Natural killer cell (primary cell): ENCODE data around the gene ATP6V0C. TPM values are rescaled to one million over a fixed set of nuclear protein-coding genes. Genes with fewer than 3 reads are reported as not detected.

Experiments
- ATAC-seq, 3 donors: fragments of 150-1000 bp in 2 of 3; fragments of 200-7000 bp in 1 of 3; cut with Tn5 transposase; 1 replicate in 1 of 3; 2 replicates in 2 of 3; pipeline ENCODE4 v1.10.0; 2021; ENCODE audit warnings: mild to moderate bottlenecking in 2 of 3, moderate library complexity in 2 of 3
- DNase-seq, 2 donors: peaks; one replicate each; pipeline versions ENCODE4 v3.0.0 to v3.0.0-alpha.2; 2013 to 2021; ENCODE audit warnings: mixed read lengths in 1 of 2
- H3K27ac ChIP-seq: one replicate; pipeline ENCODE4 v1.5.1; 2013; ENCODE audit warnings: mild to moderate bottlenecking, low read length
- H3K27me3 ChIP-seq: one replicate; pipeline ENCODE4 v1.6.1; 2013; ENCODE audit warnings: low read length; ENCODE audit not compliant: control insufficient read depth, insufficient read depth
- H3K36me3 ChIP-seq: one replicate; pipeline ENCODE4 v1.6.1; 2013; ENCODE audit warnings: low read length; ENCODE audit not compliant: control insufficient read depth, insufficient read depth
- H3K4me1 ChIP-seq: one replicate; pipeline ENCODE4 v1.6.1; 2013; ENCODE audit warnings: low read length; ENCODE audit not compliant: control insufficient read depth, insufficient read depth
- H3K4me3 ChIP-seq: one replicate; pipeline ENCODE4 v1.5.1; 2013; ENCODE audit warnings: low read length
- H3K9me3 ChIP-seq: one replicate; pipeline ENCODE4 v1.6.1; 2013; ENCODE audit warnings: low read length; ENCODE audit not compliant: control insufficient read depth, insufficient read depth
- H3K27ac Mint-ChIP-seq, 2 donors: one replicate each; pipeline ENCODE4 v1.8.0; 2022; ENCODE audit warnings: mild to moderate bottlenecking in 2 of 2, mixed read lengths in 2 of 2, moderate library complexity in 1 of 2
- H3K27me3 Mint-ChIP-seq, 2 donors: one replicate each; pipeline ENCODE4 v1.8.0; 2022; ENCODE audit warnings: low read depth in 2 of 2, mixed read lengths in 2 of 2
- H3K36me3 Mint-ChIP-seq: one replicate; pipeline ENCODE4 v1.8.0; 2022; ENCODE audit warnings: mixed read lengths
- H3K4me1 Mint-ChIP-seq, 2 donors: one replicate each; pipeline ENCODE4 v1.8.0; 2022; ENCODE audit warnings: mixed read lengths in 2 of 2
- H3K4me3 Mint-ChIP-seq: one replicate; pipeline ENCODE4 v1.8.0; 2022; ENCODE audit warnings: mild to moderate bottlenecking, moderate library complexity, mixed read lengths
- H3K9me3 Mint-ChIP-seq, 2 donors: one replicate each; pipeline ENCODE4 v1.8.0; 2022; ENCODE audit warnings: mixed read lengths in 2 of 2
- CTCF ChIP-seq: fragments of 200-600 bp; IDR thresholded peaks from one replicate; pipeline ENCODE4 v1.8.0; 2022; ENCODE audit warnings: antibody characterized with exemption
- WGBS: methylation state at CpG from one replicate; pipeline ENCODE4 v1.1.7; 2013; ENCODE audit warnings: missing lambda C conversion rate; ENCODE audit not compliant: insufficient coverage; 5-methylcytosine and 5-hydroxymethylcytosine counted together
- intact Hi-C: fragments of 100-400 bp; cut with micrococcal nuclease; formaldehyde crosslinking; loops from one replicate; pipeline ENCODE4 v1.14.2; 2022
- total RNA-seq, 4 donors: library from RNA; stranded (reverse); fragments of 120-200 nt in 1 of 4; gene quantifications; one replicate each; pipeline versions ENCODE4 v1.2.3 to v1.2.4, GENCODE V29; 2013 to 2022

Gene ATP6V0C
- total RNA-seq, 3 donors from 2014 or later (not counting 1 experiment from before 2014, with no cell fraction given), result 183 to 242 (median 217) TPM

GRCh38 chr16:2468725-2469398 is 44.9 kb upstream of the ATP6V0C start:
- Histone ChIP-seq H3K9me3 (no peaks in the 10 kb centered on the region), H3K27ac (no peak overlapping the region), H3K27me3 (peaks cover 41% of the 10 kb centered on the region), H3K4me1 (peaks cover 36% of the 10 kb centered on the region), H3K4me3 (no peak overlapping the region), H3K36me3 (no peaks in the 10 kb centered on the region)
- Mint-ChIP-seq H3K36me3 (no peaks in the 10 kb centered on the region), H3K9me3 (no peaks in the 10 kb centered on the region), H3K4me1 (peaks cover 0 to 24% of the 10 kb centered on the region in 2 donors), H3K27ac (no peak overlapping the region), H3K4me3 (no peak overlapping the region), H3K27me3 (peaks cover 12 to 20% of the 10 kb centered on the region in 2 donors)
- ATAC-seq (no peak), DNase-seq (no peak)
- no peak for TF ChIP-seq CTCF
- intact Hi-C loops, result no loop called here
- WGBS, result 21% methylated on average over 12 of the region's 14 CpGs

GRCh38 chr16:2469399-2470233 is 44.1 kb upstream of the ATP6V0C start:
- ATAC-seq (no peak), DNase-seq (no peak)
- no peaks in the 10 kb centered on the region for H3K9me3 ChIP-seq
- Mint-ChIP-seq H3K9me3 (no peaks in the 10 kb centered on the region), H3K36me3 (no peaks in the 10 kb centered on the region), H3K4me3 (peak overlapping the region; percentile 49), H3K4me1 (peaks cover 0 to 24% of the 10 kb centered on the region in 2 donors), H3K27ac (no peak overlapping the region), H3K27me3 (peaks cover 12 to 20% of the 10 kb centered on the region in 2 donors)
- TF ChIP-seq CTCF, result no peak
- intact Hi-C loops, result no loop called here
- H3K27me3 ChIP-seq, result peaks cover 41% of the 10 kb centered on the region
- WGBS, result 67% methylated on average over 15 of the region's 16 CpGs
- no peak overlapping the region for H3K27ac ChIP-seq
- H3K4me3 ChIP-seq, result no peak overlapping the region
- H3K4me1 ChIP-seq, result peaks cover 40% of the 10 kb centered on the region
- no peaks in the 10 kb centered on the region for H3K36me3 ChIP-seq

- no peak for DNase-seq
- Mint-ChIP-seq H3K4me1 (peaks cover 0 to 24% of the 10 kb centered on the region in 2 donors), H3K27ac (no peak overlapping the region), H3K4me3 (no peak overlapping the region), H3K27me3 (peaks cover 12 to 20% of the 10 kb centered on the region in 2 donors), H3K9me3 (no peaks in the 10 kb centered on the region), H3K36me3 (no peaks in the 10 kb centered on the region)
- H3K9me3 ChIP-seq, result no peaks in the 10 kb centered on the region
- no peak overlapping the region for H3K27ac ChIP-seq
- intact Hi-C loops, result no loop called here
- peaks cover 41% of the 10 kb centered on the region for H3K27me3 ChIP-seq
- H3K4me1 ChIP-seq, result peaks cover 40% of the 10 kb centered on the region
- no peaks in the 10 kb centered on the region for H3K36me3 ChIP-seq
- TF ChIP-seq CTCF, result no peak
- 87% methylated on average over 7 of the region's 7 CpGs for WGBS
- H3K4me3 ChIP-seq, result no peak overlapping the region
- ATAC-seq, result no peak
These were observed 43.5 kb upstream of the ATP6V0C start for GRCh38 chr16:2470234-2470601.
